GM12801 (cell line): ENCODE data around the gene TMPRSS11E.

Experiments
- CTCF ChIP-seq: IDR thresholded peaks from one replicate; pipeline ENCODE4 v1.5.1; 2011; ENCODE audit warnings: control low read depth; ENCODE audit not compliant: insufficient read length; ENCODE audit errors: extremely low read depth

TMPRSS11E gene

GRCh38 chr4:68499021-68499420, 51.8 kb downstream of the TMPRSS11E start:
- TF ChIP-seq CTCF = no peak

GRCh38 chr4:68518889-68519288, 71.6 kb downstream of the TMPRSS11E start:
- no peak for TF ChIP-seq CTCF

GRCh38 chr4:68520985-68521384, 73.7 kb downstream of the TMPRSS11E start:
- no peak for TF ChIP-seq CTCF

GRCh38 chr4:68535974-68536373, 88.7 kb downstream of the TMPRSS11E start:
- no peak for TF ChIP-seq CTCF

GRCh38 chr4:68536375-68536774, 89.1 kb downstream of the TMPRSS11E start:
- TF ChIP-seq CTCF = no peak
